IPS-NIHi11 (cell line): ENCODE data around the gene ENKD1.

Experiments used
- DNase-seq: peaks from one replicate; pipeline ENCODE4 v3.0.0; 2012; ENCODE audit warnings: mixed read lengths, low spot score

Gene ENKD1

GRCh38 chr16:67649494-67649931, 17.0 kb downstream of the ENKD1 start:
- DNase-seq, result peak; percentile 92

- no peak for DNase-seq
Measured at GRCh38 chr16:67648764-67649407, 17.7 kb downstream of the ENKD1 start.

- peak; percentile 65 for DNase-seq
Measured at GRCh38 chr16:67648088-67648763, 18.3 kb downstream of the ENKD1 start.

GRCh38 chr16:67647681-67648080, 18.9 kb downstream of the ENKD1 start:
- no peak for DNase-seq

GRCh38 chr16:67647111-67647651, 19.4 kb downstream of the ENKD1 start:
- no peak for DNase-seq

GRCh38 chr16:67645397-67646121, 21.0 kb downstream of the ENKD1 start:
- DNase-seq, result no peak

GRCh38 chr16:67644038-67644437, 22.5 kb downstream of the ENKD1 start:
- DNase-seq, result no peak

GRCh38 chr16:67641779-67642708, 24.5 kb downstream of the ENKD1 start:
- no peak for DNase-seq

- DNase-seq, result no peak
Measured at GRCh38 chr16:67637625-67638024, 28.9 kb downstream of the ENKD1 start.

GRCh38 chr16:67636713-67637112, 29.8 kb downstream of the ENKD1 start:
- no peak for DNase-seq

- no peak for DNase-seq
Measured at GRCh38 chr16:67632415-67633172, 34.0 kb downstream of the ENKD1 start.

- DNase-seq, result no peak
Measured at GRCh38 chr16:67628216-67628615, 38.3 kb downstream of the ENKD1 start.

GRCh38 chr16:67613808-67614207, 52.7 kb downstream of the ENKD1 start:
- DNase-seq, result peak; percentile 49
